Measurements from ENCODE around the gene KANSL3.

Gene KANSL3

DNA sequence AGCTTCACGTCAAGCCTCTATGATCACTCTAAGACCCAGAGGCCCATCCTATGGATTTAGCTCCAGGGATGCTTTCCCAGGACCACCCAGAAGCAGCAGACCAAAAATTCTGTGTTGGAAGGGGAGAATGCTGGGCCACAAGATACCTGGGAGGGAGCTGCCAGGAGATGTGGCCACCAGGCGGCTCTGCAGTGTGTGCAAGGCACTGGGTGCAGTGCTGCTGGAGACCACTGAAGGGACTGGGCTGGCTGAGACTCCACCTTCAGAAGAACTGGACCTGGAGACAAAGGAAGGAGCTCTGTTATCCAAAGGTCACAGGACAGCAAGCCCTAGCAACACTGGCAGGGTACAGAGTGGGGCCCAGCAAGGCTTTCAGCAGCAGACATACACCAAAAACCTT is 34.0 kb downstream of the KANSL3 start:
- no peak overlapping the region for H3K4me3 ChIP-seq (ENCODE audit: low read depth, low read length)
- no peak for TF ChIP-seq CTCF (IDR thresholded peaks at IDR 0.05; ENCODE audit: control insufficient read depth, extremely low read depth, insufficient read depth)
- DNase-seq (ENCODE audit: low read depth) = no peak

- H3K4me3 ChIP-seq (ENCODE audit: low read depth, low read length) = no peak overlapping the region
- TF ChIP-seq CTCF (IDR thresholded peaks at IDR 0.05; ENCODE audit: control insufficient read depth, extremely low read depth, insufficient read depth) = peak; percentile 52
- DNase-seq (ENCODE audit: low read depth) = peak; percentile 17
These were observed 35.7 kb downstream of the KANSL3 start for GRCh38 chr2:96602330-96602823.

GRCh38 chr2:96601382-96602292 is 36.5 kb downstream of the KANSL3 start:
- DNase-seq (ENCODE audit: low read depth) = no peak
- H3K4me3 ChIP-seq (ENCODE audit: low read depth, low read length) = no peak overlapping the region
- no peak for TF ChIP-seq CTCF (IDR thresholded peaks at IDR 0.05; ENCODE audit: control insufficient read depth, extremely low read depth, insufficient read depth)

GRCh38 chr2:96599941-96600340 is 38.2 kb downstream of the KANSL3 start:
- DNase-seq (ENCODE audit: low read depth) = no peak
- no peak overlapping the region for H3K4me3 ChIP-seq (ENCODE audit: low read depth, low read length)
- no peak for TF ChIP-seq CTCF (IDR thresholded peaks at IDR 0.05; ENCODE audit: control insufficient read depth, extremely low read depth, insufficient read depth)

- H3K4me3 ChIP-seq (ENCODE audit: low read depth, low read length) = no peak overlapping the region
- TF ChIP-seq CTCF (IDR thresholded peaks at IDR 0.05; ENCODE audit: control insufficient read depth, extremely low read depth, insufficient read depth) = no peak
- DNase-seq (ENCODE audit: low read depth) = no peak
These were observed 41.5 kb downstream of the KANSL3 start for GRCh38 chr2:96596596-96596995.

DNA sequence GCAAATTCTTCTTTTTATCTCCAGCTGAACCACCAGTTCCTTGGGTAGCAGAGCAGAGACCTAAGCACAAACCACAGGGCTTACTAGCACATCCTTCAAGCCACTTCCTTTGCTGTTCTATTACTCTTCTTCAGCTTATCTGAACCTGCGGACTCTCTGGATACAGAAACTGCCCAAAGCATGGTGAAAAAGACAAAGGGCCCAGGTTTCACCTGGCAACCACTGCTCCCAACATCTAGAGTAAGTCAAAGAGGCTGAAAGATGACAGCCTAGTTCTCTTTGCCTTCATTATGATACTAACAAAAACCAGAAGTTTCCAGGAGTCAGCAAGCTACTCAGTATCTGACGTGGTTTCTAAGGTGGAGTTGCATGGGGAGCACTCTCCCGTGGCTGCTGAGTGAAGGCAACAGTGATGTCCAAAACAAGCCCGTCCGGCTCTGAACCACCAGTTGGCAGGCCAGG is 43.4 kb downstream of the KANSL3 start:
- no peak overlapping the region for H3K4me3 ChIP-seq (ENCODE audit: low read depth, low read length)
- TF ChIP-seq CTCF (IDR thresholded peaks at IDR 0.05; ENCODE audit: control insufficient read depth, extremely low read depth, insufficient read depth) = no peak
- DNase-seq (ENCODE audit: low read depth) = no peak
